Gastrocnemius medialis (tissue), 4 donors: Measurements from ENCODE around the gene GPR32.

Source experiments
- POLR2A ChIP-seq, 2 donors: fragments of 450-650 bp; IDR thresholded peaks; one replicate each; pipeline ENCODE4 v1.6.1; 2017; ENCODE audit warnings: antibody characterized with exemption in 2 of 2, mild to moderate bottlenecking in 2 of 2, moderate library complexity in 2 of 2
- TF ChIP-seq, protein P1 (sequence below), 5 experiments: fragments of 450-650 bp in 3 of 5; fragments of 200-600 bp in 2 of 5; sonication (generic) in 2 of 5; IDR thresholded peaks in 4 of 5; conservative IDR thresholded peaks in 1 of 5; 1 replicate in 4 of 5; 2 replicates in 1 of 5; pipeline ENCODE4 v1.5.1; 2016 to 2019; ENCODE audit warnings: antibody characterized with exemption in 5 of 5, mild to moderate bottlenecking in 3 of 5, moderate library complexity in 3 of 5

- TF ChIP-seq, protein P1, sequence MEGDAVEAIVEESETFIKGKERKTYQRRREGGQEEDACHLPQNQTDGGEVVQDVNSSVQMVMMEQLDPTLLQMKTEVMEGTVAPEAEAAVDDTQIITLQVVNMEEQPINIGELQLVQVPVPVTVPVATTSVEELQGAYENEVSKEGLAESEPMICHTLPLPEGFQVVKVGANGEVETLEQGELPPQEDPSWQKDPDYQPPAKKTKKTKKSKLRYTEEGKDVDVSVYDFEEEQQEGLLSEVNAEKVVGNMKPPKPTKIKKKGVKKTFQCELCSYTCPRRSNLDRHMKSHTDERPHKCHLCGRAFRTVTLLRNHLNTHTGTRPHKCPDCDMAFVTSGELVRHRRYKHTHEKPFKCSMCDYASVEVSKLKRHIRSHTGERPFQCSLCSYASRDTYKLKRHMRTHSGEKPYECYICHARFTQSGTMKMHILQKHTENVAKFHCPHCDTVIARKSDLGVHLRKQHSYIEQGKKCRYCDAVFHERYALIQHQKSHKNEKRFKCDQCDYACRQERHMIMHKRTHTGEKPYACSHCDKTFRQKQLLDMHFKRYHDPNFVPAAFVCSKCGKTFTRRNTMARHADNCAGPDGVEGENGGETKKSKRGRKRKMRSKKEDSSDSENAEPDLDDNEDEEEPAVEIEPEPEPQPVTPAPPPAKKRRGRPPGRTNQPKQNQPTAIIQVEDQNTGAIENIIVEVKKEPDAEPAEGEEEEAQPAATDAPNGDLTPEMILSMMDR (IDR thresholded peaks at IDR 0.05 in 4 of 5, conservative IDR thresholded peaks at IDR 0.05 in 1 of 5), result no peak
- TF ChIP-seq POLR2A (IDR thresholded peaks at IDR 0.05), result no peak
Observed at GRCh38 chr19:50812474-50812873, 42.2 kb downstream of the GPR32 start.
